Cardiac fibroblast (primary cell): ENCODE data around the gene MEA1.

ENCODE experiments used
- DNase-seq, 2 donors: peaks; one replicate each; pipeline versions ENCODE4 v3.0.0 to v3.0.0-alpha.2; 2010; ENCODE audit warnings: low read depth in 2 of 2
- H3K4me3 ChIP-seq, 2 donors: replicated peaks in 1 of 2; 1 replicate in 1 of 2; 2 replicates in 1 of 2; pipeline ENCODE4 v1.5.1; 2011; ENCODE audit warnings: low read depth in 2 of 2, low read length in 2 of 2, mild to moderate bottlenecking in 2 of 2, moderate library complexity in 1 of 2
- TF ChIP-seq, protein P1 (sequence below): IDR thresholded peaks from one replicate; pipeline ENCODE4 v1.5.1; 2011; ENCODE audit warnings: low read depth, mild to moderate bottlenecking, low read length, inconsistent platforms

Gene MEA1

DNA sequence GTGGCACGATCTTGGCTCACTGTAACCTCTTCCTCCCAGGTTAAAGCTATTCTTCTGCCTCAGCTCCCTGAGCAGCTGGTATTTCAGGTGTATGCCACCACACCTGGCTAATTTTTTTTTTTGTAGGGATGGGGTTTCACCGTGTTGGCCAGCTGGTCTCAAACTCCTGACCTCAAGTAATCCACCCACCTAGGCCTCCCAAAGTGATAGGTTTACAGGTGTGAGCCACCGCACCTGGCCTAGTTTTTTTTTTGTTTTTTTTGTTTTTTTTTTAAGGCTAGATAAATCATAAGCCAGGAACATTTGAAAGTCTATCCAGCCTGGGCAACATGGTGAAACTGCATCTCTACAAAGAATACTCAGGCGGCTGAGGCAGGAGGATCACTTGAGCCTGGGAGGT, 18.6 kb upstream of the MEA1 start:
- TF ChIP-seq, protein P1, sequence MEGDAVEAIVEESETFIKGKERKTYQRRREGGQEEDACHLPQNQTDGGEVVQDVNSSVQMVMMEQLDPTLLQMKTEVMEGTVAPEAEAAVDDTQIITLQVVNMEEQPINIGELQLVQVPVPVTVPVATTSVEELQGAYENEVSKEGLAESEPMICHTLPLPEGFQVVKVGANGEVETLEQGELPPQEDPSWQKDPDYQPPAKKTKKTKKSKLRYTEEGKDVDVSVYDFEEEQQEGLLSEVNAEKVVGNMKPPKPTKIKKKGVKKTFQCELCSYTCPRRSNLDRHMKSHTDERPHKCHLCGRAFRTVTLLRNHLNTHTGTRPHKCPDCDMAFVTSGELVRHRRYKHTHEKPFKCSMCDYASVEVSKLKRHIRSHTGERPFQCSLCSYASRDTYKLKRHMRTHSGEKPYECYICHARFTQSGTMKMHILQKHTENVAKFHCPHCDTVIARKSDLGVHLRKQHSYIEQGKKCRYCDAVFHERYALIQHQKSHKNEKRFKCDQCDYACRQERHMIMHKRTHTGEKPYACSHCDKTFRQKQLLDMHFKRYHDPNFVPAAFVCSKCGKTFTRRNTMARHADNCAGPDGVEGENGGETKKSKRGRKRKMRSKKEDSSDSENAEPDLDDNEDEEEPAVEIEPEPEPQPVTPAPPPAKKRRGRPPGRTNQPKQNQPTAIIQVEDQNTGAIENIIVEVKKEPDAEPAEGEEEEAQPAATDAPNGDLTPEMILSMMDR, result no peak

DNA sequence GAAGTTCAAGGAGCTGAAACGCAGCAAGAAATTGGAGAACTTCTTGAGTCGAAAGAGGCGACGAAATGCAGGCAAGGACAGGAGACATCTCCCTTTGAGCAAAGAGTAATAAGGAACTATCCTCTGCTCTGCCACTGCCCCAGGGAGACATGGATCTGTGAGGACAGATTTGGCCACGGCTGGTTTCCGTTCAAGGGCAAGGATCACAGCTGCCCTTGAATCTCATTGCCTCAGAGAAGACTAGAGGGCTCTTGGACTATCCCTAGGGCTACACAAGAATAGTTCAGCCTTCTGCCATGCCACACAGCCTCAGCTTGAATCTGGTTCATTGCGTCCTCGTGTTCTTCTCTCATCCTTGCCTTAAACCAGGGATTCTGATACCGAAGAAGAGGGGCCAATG, 15.4 kb upstream of the MEA1 start:
- H3K4me3 ChIP-seq, result no peak overlapping the region
- DNase-seq, result no peak
- TF ChIP-seq, protein P1, result no peak

More for the DNA sequence above, 18.6 kb upstream of the MEA1 start:
- no peak overlapping the region for H3K4me3 ChIP-seq
- DNase-seq, result no peak

DNA sequence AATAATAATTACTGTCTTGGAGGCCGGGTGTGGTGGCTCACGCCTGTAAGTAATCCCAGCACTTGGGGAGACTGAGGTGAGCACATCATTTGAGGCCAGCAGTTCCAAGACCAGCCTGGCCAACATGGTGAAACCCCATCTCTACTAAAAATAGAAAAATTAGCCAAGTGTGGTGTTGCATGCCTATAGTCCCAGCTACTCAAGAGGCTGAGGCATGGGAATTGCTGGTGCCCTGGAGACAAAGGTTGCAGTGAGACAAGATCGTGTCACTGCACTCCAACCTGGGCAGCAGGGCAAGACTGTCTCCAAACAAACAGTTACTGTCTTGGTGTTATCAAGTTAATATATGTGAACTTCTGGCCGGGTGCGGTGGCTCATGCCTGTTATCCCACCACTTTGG, 12.6 kb upstream of the MEA1 start:
- TF ChIP-seq, protein P1, result no peak
- no peak overlapping the region for H3K4me3 ChIP-seq
- no peak for DNase-seq

DNA sequence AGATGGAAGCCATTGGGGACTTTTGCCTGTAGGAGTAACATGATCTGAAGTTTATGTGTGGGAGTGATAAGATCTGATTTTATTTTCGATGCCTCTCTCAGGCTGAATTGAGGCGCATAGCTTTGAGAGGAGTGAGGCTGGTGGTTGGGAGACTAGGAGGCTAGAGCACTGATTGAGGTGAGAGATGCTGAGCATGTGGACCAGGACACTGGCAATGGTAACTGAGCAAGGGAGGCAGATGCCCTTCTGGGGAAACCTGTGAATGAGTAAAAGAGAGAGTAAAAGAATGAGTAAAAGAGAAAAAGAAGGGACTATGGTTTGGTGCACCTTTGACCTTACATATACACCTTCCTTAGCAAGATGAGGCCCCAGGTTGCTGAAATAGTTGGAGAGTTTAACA, 10.7 kb upstream of the MEA1 start:
- no peak for DNase-seq
- TF ChIP-seq, protein P1, result no peak
- H3K4me3 ChIP-seq, result no peak overlapping the region

DNA sequence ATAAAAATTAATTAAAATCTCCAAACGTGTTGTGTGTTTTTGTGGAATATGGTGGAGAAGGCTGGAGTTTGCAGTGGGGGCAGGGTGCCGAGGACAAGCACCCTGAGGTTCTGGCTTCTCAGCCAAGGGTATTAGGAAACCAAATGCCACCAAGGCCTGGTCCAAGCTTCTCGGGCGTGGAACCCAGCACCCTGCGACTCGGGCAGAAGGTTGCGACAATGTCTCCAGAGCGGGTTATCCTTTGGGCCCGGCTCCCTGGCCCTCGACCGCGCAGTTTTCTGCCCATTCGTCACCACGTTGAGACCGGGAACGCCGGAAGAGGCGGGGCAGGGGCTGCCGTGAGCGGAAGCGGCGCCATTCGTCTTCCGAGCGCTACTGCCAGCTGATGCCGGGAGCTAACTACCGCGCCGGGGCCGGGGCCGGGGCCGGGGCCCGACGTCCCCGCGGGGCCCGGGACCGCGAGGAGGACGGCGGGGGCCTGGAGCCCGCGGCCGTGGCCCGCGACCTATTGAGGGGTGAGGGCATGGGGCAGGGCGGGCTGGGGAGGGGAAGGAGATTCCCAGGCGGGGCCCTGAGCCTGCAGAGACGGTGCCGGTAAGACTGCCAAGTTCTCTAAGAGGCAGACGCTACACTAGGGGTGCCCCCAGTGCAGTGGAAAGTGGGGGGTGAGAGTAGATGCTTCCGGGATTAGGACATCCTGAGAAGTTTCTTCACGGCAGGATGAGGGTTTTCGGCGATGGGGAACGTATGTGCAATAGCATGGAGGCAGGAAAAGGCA, 7.7 kb upstream of the MEA1 start, which contains the start of gene RRP36:
Gene RRP36, plus strand, starts transcription at position 354 of the 778 bp plus-strand sequence. Its CDS starts 32 bp downstream, at position 386.
- DNase-seq, result peak; percentile 71 to 73
- TF ChIP-seq, protein P1, result no peak
- peak within 1 kb of the TSS; percentile 96 to 98 for H3K4me3 ChIP-seq

DNA sequence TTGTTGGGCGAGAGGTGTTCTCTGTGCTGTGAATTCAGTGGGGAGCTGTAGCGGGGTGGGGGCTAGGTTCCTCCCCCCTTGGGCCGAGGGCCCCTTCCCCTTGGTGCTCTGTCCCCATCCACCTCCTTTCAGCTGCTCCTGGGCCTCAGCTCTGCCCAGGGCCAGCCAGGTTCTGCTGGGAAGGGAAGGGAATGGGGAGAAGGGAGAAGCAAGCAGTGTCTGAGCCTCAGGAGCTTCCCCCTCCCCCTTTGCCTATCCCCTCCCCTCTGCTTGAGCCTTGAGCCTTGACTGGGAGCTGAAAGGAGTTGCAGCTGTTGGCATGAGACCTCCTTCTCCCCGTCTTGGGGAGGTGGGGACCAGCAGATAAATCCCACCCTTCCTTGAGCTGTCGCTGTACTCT, 7.1 kb upstream of the MEA1 start:
- H3K4me3 ChIP-seq, result peak overlapping the region in 1 of 2 donors; percentile 96
- TF ChIP-seq, protein P1, result no peak
- peak in 1 of 2 donors; percentile 24 for DNase-seq
